ENCODE data around the gene ETV6. TPM values are rescaled to one million over a fixed set of nuclear protein-coding genes. Genes with fewer than 3 reads are reported as not detected.

ETV6 gene
- total RNA-seq, 1 experiment from 2014 or later: 14.1 TPM

DNA sequence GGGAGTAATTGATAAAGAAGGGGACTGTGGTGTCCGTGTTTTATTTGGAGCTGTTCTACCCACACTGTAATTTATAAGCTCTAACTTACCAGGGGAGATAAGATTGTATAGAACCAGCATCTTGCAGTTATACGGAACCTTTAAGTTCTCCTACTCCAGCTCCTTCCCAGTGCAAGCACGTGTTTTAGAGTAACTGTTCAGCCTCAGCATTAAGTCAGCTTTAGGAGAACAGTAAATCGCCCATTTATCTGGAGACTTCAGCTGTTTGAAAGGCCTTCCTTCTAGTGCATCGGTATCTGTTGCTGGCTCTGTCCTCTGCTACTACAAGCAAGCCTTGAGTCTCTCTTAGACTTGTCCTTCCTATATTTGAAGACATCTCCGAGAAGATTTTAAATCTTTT, 95.6 kb downstream of the ETV6 start:
- intact Hi-C loops (cut with micrococcal nuclease): no loop called here
- no peaks in the 10 kb centered on the region for H4K20me1 ChIP-seq (ENCODE audit: insufficient read depth)
- no peak overlapping the region for H3K27ac ChIP-seq (ENCODE audit: low read depth, low read length)
- no peaks in the 10 kb centered on the region for H3K4me1 ChIP-seq (ENCODE audit: control insufficient read depth in 1 of 2, insufficient read depth in 2 of 2, low read length in 2 of 2)
- H3K9me3 ChIP-seq (ENCODE audit: control insufficient read depth in 1 of 2, insufficient read depth in 1 of 2, low read depth in 1 of 2, low read length in 2 of 2): no peaks in the 10 kb centered on the region
- TF ChIP-seq SRF (IDR thresholded peaks at IDR 0.05; ENCODE audit: low read depth) (no peak), TCF7L2 (IDR thresholded peaks at IDR 0.05; ENCODE audit: borderline replicate concordance, extremely low read depth, insufficient read depth, insufficient read length) (no peak), POLR2A (IDR thresholded peaks at IDR 0.05; ENCODE audit: borderline replicate concordance, extremely low read depth, insufficient read depth, insufficient read length) (no peak), SP1 (IDR thresholded peaks at IDR 0.05; ENCODE audit: low read depth) (no peak), CBX3 (IDR thresholded peaks at IDR 0.05; ENCODE audit: low read depth) (no peak), POLR2AphosphoS5 (IDR thresholded peaks at IDR 0.05; ENCODE audit: low read depth, low read length) (no peak), YY1 (IDR thresholded peaks at IDR 0.05; ENCODE audit: extremely low read depth, insufficient replicate concordance, low read depth, low read length) (no peak), JUND (IDR thresholded peaks at IDR 0.05) (no peak), ZFX (IDR thresholded peaks at IDR 0.05) (no peak)
- TF ChIP-seq, protein P1, sequence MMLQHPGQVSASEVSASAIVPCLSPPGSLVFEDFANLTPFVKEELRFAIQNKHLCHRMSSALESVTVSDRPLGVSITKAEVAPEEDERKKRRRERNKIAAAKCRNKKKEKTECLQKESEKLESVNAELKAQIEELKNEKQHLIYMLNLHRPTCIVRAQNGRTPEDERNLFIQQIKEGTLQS (IDR thresholded peaks at IDR 0.05): no peak
- H3K4me3 ChIP-seq (replicated peaks in 1 of 2; ENCODE audit: low read depth in 1 of 2, low read length in 2 of 2): no peak overlapping the region
- H2AFZ ChIP-seq (ENCODE audit: low read depth, low read length, poor library complexity, severe bottlenecking): no peak overlapping the region
- no peaks in the 10 kb centered on the region for H3K27me3 ChIP-seq (ENCODE audit: insufficient read depth, low read length)
- no peaks in the 10 kb centered on the region for H3K9me2 ChIP-seq (ENCODE audit: insufficient read depth)
- no TSS peak for BruUV-seq (replicated peaks)
- ATAC-seq (no peak), DNase-seq (ENCODE audit: low read depth, low spot score) (no peak)
- POLR2A ChIA-PET: no interaction called here
- H3K36me3 ChIP-seq (ENCODE audit: control insufficient read depth in 1 of 2, insufficient read depth in 2 of 2, low read length in 2 of 2): no peaks in the 10 kb centered on the region
- H3K9ac ChIP-seq (ENCODE audit: low read length): no peak overlapping the region
- RAD21 ChIA-PET (ENCODE audit: low non-redundant PET in 1 of 2, low total read pairs in 2 of 2, uncharacterized antibody in 2 of 2, unreplicated experiment in 2 of 2): no interaction called here
- CTCF ChIA-PET: interaction anchor here (1.0 kb wide), 1 partner anchor 11 kb away, joined by 4 read pairs; no protein-coding TSS in a partner anchor
- no peaks in the 10 kb centered on the region for H3K79me2 ChIP-seq (ENCODE audit: insufficient read depth, low read length)
- no peak overlapping the region for H3K4me2 ChIP-seq (ENCODE audit: low read length)

DNA sequence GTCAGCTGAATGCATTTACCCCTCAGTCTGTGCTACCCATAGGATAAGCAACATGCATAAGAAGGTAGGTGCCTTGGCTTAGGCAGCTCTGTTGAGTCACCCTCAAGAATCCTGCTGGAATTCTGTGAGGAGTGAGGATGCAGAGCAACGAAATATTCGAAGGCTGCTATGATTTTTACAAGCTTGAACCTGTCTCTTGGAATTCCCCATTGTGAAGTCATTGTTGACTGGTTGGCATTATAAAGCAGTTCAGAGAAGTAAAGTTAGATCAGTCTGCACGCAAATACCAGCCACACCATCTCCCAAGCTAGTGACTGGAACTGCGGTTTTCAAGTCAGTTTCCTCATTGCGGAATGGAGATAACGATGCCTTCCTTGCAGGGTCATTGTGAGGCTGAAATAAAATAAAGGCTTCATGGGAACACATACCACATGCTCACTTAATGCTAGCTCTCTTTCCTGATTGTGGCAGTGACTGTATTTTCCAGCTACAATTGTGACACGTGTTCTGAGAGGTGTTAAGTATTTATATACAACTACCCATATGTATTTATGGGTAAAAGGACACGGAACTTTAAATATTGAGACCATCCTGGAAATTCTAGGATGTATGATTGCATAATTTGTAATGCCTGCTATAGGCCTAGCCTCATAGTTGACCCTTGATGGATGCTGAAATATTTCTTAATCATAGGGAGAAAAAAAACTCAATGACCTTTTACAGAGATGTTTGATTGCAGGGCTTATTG, 96.7 kb downstream of the ETV6 start:
- H3K9ac ChIP-seq (ENCODE audit: low read length): no peak overlapping the region
- intact Hi-C loops (cut with micrococcal nuclease): no loop called here
- no peaks in the 10 kb centered on the region for H3K9me2 ChIP-seq (ENCODE audit: insufficient read depth)
- no peak for DNase-seq (ENCODE audit: low read depth, low spot score)
- POLR2A ChIA-PET: no interaction called here
- RAD21 ChIA-PET (ENCODE audit: low non-redundant PET in 1 of 2, low total read pairs in 2 of 2, uncharacterized antibody in 2 of 2, unreplicated experiment in 2 of 2): no interaction called here
- H3K27ac ChIP-seq (ENCODE audit: low read depth, low read length): no peak overlapping the region
- H3K9me3 ChIP-seq (ENCODE audit: control insufficient read depth in 1 of 2, insufficient read depth in 1 of 2, low read depth in 1 of 2, low read length in 2 of 2): no peaks in the 10 kb centered on the region
- no peak overlapping the region for H2AFZ ChIP-seq (ENCODE audit: low read depth, low read length, poor library complexity, severe bottlenecking)
- no peaks in the 10 kb centered on the region for H3K4me1 ChIP-seq (ENCODE audit: control insufficient read depth in 1 of 2, insufficient read depth in 2 of 2, low read length in 2 of 2)
- H3K79me2 ChIP-seq (ENCODE audit: insufficient read depth, low read length): no peaks in the 10 kb centered on the region
- no peaks in the 10 kb centered on the region for H4K20me1 ChIP-seq (ENCODE audit: insufficient read depth)
- H3K4me2 ChIP-seq (ENCODE audit: low read length): no peak overlapping the region
- H3K36me3 ChIP-seq (ENCODE audit: control insufficient read depth in 1 of 2, insufficient read depth in 2 of 2, low read length in 2 of 2): no peaks in the 10 kb centered on the region
- no TSS peak for BruUV-seq (replicated peaks)
- H3K27me3 ChIP-seq (ENCODE audit: insufficient read depth, low read length): no peaks in the 10 kb centered on the region
- no peak overlapping the region for H3K4me3 ChIP-seq (replicated peaks in 1 of 2; ENCODE audit: low read depth in 1 of 2, low read length in 2 of 2)
- ATAC-seq: no peak
- CTCF ChIA-PET: no interaction called here
- TF ChIP-seq, protein P2, sequence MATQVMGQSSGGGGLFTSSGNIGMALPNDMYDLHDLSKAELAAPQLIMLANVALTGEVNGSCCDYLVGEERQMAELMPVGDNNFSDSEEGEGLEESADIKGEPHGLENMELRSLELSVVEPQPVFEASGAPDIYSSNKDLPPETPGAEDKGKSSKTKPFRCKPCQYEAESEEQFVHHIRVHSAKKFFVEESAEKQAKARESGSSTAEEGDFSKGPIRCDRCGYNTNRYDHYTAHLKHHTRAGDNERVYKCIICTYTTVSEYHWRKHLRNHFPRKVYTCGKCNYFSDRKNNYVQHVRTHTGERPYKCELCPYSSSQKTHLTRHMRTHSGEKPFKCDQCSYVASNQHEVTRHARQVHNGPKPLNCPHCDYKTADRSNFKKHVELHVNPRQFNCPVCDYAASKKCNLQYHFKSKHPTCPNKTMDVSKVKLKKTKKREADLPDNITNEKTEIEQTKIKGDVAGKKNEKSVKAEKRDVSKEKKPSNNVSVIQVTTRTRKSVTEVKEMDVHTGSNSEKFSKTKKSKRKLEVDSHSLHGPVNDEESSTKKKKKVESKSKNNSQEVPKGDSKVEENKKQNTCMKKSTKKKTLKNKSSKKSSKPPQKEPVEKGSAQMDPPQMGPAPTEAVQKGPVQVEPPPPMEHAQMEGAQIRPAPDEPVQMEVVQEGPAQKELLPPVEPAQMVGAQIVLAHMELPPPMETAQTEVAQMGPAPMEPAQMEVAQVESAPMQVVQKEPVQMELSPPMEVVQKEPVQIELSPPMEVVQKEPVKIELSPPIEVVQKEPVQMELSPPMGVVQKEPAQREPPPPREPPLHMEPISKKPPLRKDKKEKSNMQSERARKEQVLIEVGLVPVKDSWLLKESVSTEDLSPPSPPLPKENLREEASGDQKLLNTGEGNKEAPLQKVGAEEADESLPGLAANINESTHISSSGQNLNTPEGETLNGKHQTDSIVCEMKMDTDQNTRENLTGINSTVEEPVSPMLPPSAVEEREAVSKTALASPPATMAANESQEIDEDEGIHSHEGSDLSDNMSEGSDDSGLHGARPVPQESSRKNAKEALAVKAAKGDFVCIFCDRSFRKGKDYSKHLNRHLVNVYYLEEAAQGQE (IDR thresholded peaks at IDR 0.05; ENCODE audit: low read depth): no peak
- TF ChIP-seq, protein P1 (IDR thresholded peaks at IDR 0.05): no peak
- TF ChIP-seq JUND (IDR thresholded peaks at IDR 0.05): no peak
- no peak for TF ChIP-seq POLR2A (IDR thresholded peaks at IDR 0.05; ENCODE audit: borderline replicate concordance, extremely low read depth, insufficient read depth, insufficient read length)
- TF ChIP-seq, protein P3, sequence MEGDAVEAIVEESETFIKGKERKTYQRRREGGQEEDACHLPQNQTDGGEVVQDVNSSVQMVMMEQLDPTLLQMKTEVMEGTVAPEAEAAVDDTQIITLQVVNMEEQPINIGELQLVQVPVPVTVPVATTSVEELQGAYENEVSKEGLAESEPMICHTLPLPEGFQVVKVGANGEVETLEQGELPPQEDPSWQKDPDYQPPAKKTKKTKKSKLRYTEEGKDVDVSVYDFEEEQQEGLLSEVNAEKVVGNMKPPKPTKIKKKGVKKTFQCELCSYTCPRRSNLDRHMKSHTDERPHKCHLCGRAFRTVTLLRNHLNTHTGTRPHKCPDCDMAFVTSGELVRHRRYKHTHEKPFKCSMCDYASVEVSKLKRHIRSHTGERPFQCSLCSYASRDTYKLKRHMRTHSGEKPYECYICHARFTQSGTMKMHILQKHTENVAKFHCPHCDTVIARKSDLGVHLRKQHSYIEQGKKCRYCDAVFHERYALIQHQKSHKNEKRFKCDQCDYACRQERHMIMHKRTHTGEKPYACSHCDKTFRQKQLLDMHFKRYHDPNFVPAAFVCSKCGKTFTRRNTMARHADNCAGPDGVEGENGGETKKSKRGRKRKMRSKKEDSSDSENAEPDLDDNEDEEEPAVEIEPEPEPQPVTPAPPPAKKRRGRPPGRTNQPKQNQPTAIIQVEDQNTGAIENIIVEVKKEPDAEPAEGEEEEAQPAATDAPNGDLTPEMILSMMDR (IDR thresholded peaks at IDR 0.05 in 2 of 3, conservative IDR thresholded peaks at IDR 0.05 in 1 of 3; ENCODE audit: borderline replicate concordance in 1 of 3, insufficient read depth in 1 of 3, low read depth in 2 of 3, low read length in 2 of 3): no peak
- TF ChIP-seq EZH2phosphoT487 (IDR thresholded peaks at IDR 0.05; ENCODE audit: borderline replicate concordance): no peak
- no peak for TF ChIP-seq SIN3A (IDR thresholded peaks at IDR 0.05; ENCODE audit: low read depth)
- TF ChIP-seq ZFX (IDR thresholded peaks at IDR 0.05): no peak
- TF ChIP-seq SRF (IDR thresholded peaks at IDR 0.05; ENCODE audit: low read depth): no peak
